WTC11 (cell line): ENCODE data around the gene AADAT. TPM values are rescaled to one million over a fixed set of nuclear protein-coding genes. Genes with fewer than 3 reads are reported as not detected.
"Not testable (repeated sequence)": the region's sequence is repeated elsewhere in the genome, so short reads cannot be mapped to it uniquely, and the experiment has no call there.

Experiments
- ATAC-seq: fragments of 200-7000 bp; cut with Tn5 transposase; 2 replicates; pipeline ENCODE4 v1.10.0; 2021; ENCODE audit warnings: mild to moderate bottlenecking, moderate library complexity
- CTCF ChIA-PET: fragments of 300-600 bp; sonication (Branson Sonifier 250); formaldehyde crosslinking; loops from one replicate; lab custom pipeline; 2021; ENCODE audit warnings: antibody characterized with exemption; lab: Charles Lee
- POLR2A ChIA-PET: fragments of 350-600 bp; sonication (Branson Sonifier 250); formaldehyde crosslinking; loops from one replicate; lab custom pipeline; 2021; ENCODE audit warnings: antibody characterized with exemption; lab: Charles Lee
- DNase-seq: peaks from one replicate; pipeline ENCODE4 v3.0.0; 2021; ENCODE audit warnings: low spot score
- H3K27ac Mint-ChIP-seq: 2 replicates; pipeline ENCODE4 v1.8.0; 2021; ENCODE audit warnings: mixed read lengths
- H3K27me3 Mint-ChIP-seq: 2 replicates; pipeline ENCODE4 v1.8.0; 2021; ENCODE audit warnings: low read depth, mild to moderate bottlenecking, moderate library complexity, mixed read lengths
- H3K36me3 Mint-ChIP-seq: 2 replicates; pipeline ENCODE4 v1.8.0; 2021; ENCODE audit warnings: mixed read lengths
- H3K4me1 Mint-ChIP-seq: 2 replicates; pipeline ENCODE4 v1.8.0; 2022; ENCODE audit warnings: mixed read lengths
- H3K4me3 Mint-ChIP-seq: 2 replicates; pipeline ENCODE4 v1.8.0; 2021; ENCODE audit warnings: mild to moderate bottlenecking, moderate library complexity, mixed read lengths
- H3K9me3 Mint-ChIP-seq: 2 replicates; pipeline ENCODE4 v1.8.0; 2021; ENCODE audit warnings: mixed read lengths
- AR ChIP-seq: fragments of 250-450 bp; sonication (Bioruptor Pico); IDR thresholded peaks from 2 replicates; pipeline ENCODE4 v1.9.0; 2021; ENCODE audit warnings: mild to moderate bottlenecking
- CREM ChIP-seq: sonication (generic); formaldehyde crosslinking; IDR thresholded peaks from 2 replicates; pipeline ENCODE4 v1.8.1; 2022; ENCODE audit warnings: mild to moderate bottlenecking, missing genetic modification reagents, moderate library complexity
- ESRRA ChIP-seq: sonication (generic); formaldehyde crosslinking; IDR thresholded peaks from 2 replicates; pipeline ENCODE4 v1.8.1; 2022; ENCODE audit warnings: mild to moderate bottlenecking, missing genetic modification reagents, borderline replicate concordance
- FOXK1 ChIP-seq: sonication (generic); formaldehyde crosslinking; IDR thresholded peaks from 2 replicates; pipeline ENCODE4 v1.8.0; 2022; ENCODE audit warnings: mild to moderate bottlenecking, moderate library complexity, missing genetic modification reagents
- GRHL2 ChIP-seq: fragments of 250-450 bp; sonication (Bioruptor Pico); IDR thresholded peaks from 2 replicates; pipeline ENCODE4 v1.8.0; 2022; ENCODE audit warnings: mild to moderate bottlenecking, moderate library complexity; ENCODE audit not compliant: insufficient replicate concordance, severe bottlenecking
- HMGA2 ChIP-seq: fragments of 250-450 bp; sonication (Bioruptor Pico); IDR thresholded peaks from 2 replicates; pipeline ENCODE4 v1.4.0; 2021; ENCODE audit warnings: mild to moderate bottlenecking, moderate library complexity
- HMGXB4 ChIP-seq: sonication (generic); formaldehyde crosslinking; IDR thresholded peaks from 2 replicates; pipeline ENCODE4 v1.8.1; 2023; ENCODE audit warnings: mild to moderate bottlenecking, moderate library complexity, missing genetic modification reagents
- JAZF1 ChIP-seq: fragments of 250-450 bp; sonication (Bioruptor Pico); IDR thresholded peaks from 2 replicates; pipeline ENCODE4 v1.9.0; 2021; ENCODE audit warnings: moderate library complexity, mild to moderate bottlenecking, inconsistent platforms
- JUN ChIP-seq: sonication (generic); formaldehyde crosslinking; IDR thresholded peaks from 2 replicates; pipeline ENCODE4 v1.8.0; 2023; ENCODE audit warnings: mild to moderate bottlenecking, missing genetic modification reagents
- MYBL2 ChIP-seq: sonication (generic); formaldehyde crosslinking; IDR thresholded peaks from 2 replicates; pipeline ENCODE4 v1.8.1; 2023; ENCODE audit warnings: mild to moderate bottlenecking, moderate library complexity, missing genetic modification reagents
- PRDM15 ChIP-seq: sonication (generic); formaldehyde crosslinking; IDR thresholded peaks from 2 replicates; pipeline ENCODE4 v1.8.0; 2022; ENCODE audit warnings: missing genetic modification reagents
- SMAD3 ChIP-seq: sonication (generic); formaldehyde crosslinking; IDR thresholded peaks from 2 replicates; pipeline ENCODE4 v1.8.0; 2022; ENCODE audit warnings: missing genetic modification reagents, mild to moderate bottlenecking, borderline replicate concordance
- SMAD4 ChIP-seq: sonication (generic); formaldehyde crosslinking; IDR thresholded peaks from 2 replicates; pipeline ENCODE4 v1.8.0; 2022; ENCODE audit warnings: mild to moderate bottlenecking, missing genetic modification reagents
- TEAD1 ChIP-seq: sonication (generic); formaldehyde crosslinking; IDR thresholded peaks from 2 replicates; pipeline ENCODE4 v1.8.0; 2022; ENCODE audit warnings: mild to moderate bottlenecking, missing genetic modification reagents
- USF1 ChIP-seq: sonication (generic); formaldehyde crosslinking; IDR thresholded peaks from 2 replicates; pipeline ENCODE4 v1.8.0; 2022; ENCODE audit warnings: mild to moderate bottlenecking, missing genetic modification reagents
- ZMAT4 ChIP-seq: fragments of 250-450 bp; sonication (Bioruptor Pico); IDR thresholded peaks from 2 replicates; pipeline ENCODE4 v1.9.0; 2021; ENCODE audit warnings: mild to moderate bottlenecking
- ZNF317 ChIP-seq: sonication (generic); formaldehyde crosslinking; IDR thresholded peaks from 2 replicates; pipeline ENCODE4 v1.8.1; 2023; ENCODE audit warnings: low read depth, mild to moderate bottlenecking, moderate library complexity, missing genetic modification reagents, borderline replicate concordance
- ZNF396 ChIP-seq: fragments of 250-450 bp; sonication (Bioruptor Pico); IDR thresholded peaks from 2 replicates; pipeline ENCODE4 v1.8.0; 2021; ENCODE audit warnings: mild to moderate bottlenecking, moderate library complexity, borderline replicate concordance
- ZNF423 ChIP-seq: fragments of 250-450 bp; sonication (Bioruptor Pico); IDR thresholded peaks from 2 replicates; pipeline ENCODE4 v2.1.2; 2022; ENCODE audit warnings: mild to moderate bottlenecking, moderate library complexity
- ZNF671 ChIP-seq: fragments of 250-450 bp; sonication (Bioruptor Pico); IDR thresholded peaks from 2 replicates; pipeline ENCODE4 v1.8.0; 2021; ENCODE audit warnings: mild to moderate bottlenecking
- total RNA-seq: library from RNA; stranded (reverse); gene quantifications from 3 replicates; pipeline ENCODE4 v1.2.3, GENCODE V29; 2021

Gene AADAT
- total RNA-seq, 1 experiment from 2014 or later, result 12.3 TPM

GRCh38 chr4:170114636-170115035 lies 24.9 kb upstream of the AADAT start:
- no peak for ATAC-seq
- TF ChIP-seq CREM (CRISPR knock-in tag) (no peak), SMAD3 (no peak), GRHL2 (CRISPR knock-in tag) (no peak), HMGA2 (CRISPR knock-in tag) (no peak)
- TF ChIP-seq, all 79 proteins: peak for 0
- Mint-ChIP-seq H3K27me3 (peaks cover 4% of the 10 kb centered on the region; the same call in 1 of the 2 replicates), H3K36me3 (peaks cover 5% of the 10 kb centered on the region), H3K27ac (no peak overlapping the region), H3K4me3 (no peak overlapping the region), H3K4me1 (peaks cover 25% of the 10 kb centered on the region), H3K9me3 (peaks cover 31% of the 10 kb centered on the region)
- DNase-seq, result no peak
- ChIA-PET CTCF (no interaction called here), POLR2A (no interaction called here)

GRCh38 chr4:170114183-170114582 lies 24.4 kb upstream of the AADAT start:
- H3K27ac Mint-ChIP-seq, H3K4me3 Mint-ChIP-seq, H3K36me3 Mint-ChIP-seq, DNase-seq, CTCF ChIA-PET, ATAC-seq, H3K27me3 Mint-ChIP-seq, POLR2A ChIA-PET: not testable (repeated sequence)
- Mint-ChIP-seq H3K4me1 (peaks cover 29% of the 10 kb centered on the region), H3K9me3 (peaks cover 31% of the 10 kb centered on the region)

GRCh38 chr4:170111546-170111945 lies 21.8 kb upstream of the AADAT start:
- TF ChIP-seq JAZF1, result no peak
- TF ChIP-seq TEAD1, result no peak
- TF ChIP-seq ZNF423, result no peak
- TF ChIP-seq JUN, result no peak
- TF ChIP-seq ZNF317, result no peak
- Mint-ChIP-seq H3K27ac (0 out of 2 replicates have a peak overlapping the region, but pooled peaks have one; percentile 65), H3K4me3 (no peak overlapping the region), H3K9me3 (peaks cover 10% of the 10 kb centered on the region), H3K27me3 (no peaks in the 10 kb centered on the region), H3K4me1 (peaks cover 39% of the 10 kb centered on the region), H3K36me3 (peaks cover 5% of the 10 kb centered on the region)
- ChIA-PET POLR2A (no interaction called here), CTCF (no interaction called here)
- DNase-seq (no peak), ATAC-seq (no peak)

- H3K4me1 Mint-ChIP-seq, result peaks cover 40% of the 10 kb centered on the region
- H3K4me3 Mint-ChIP-seq, result no peak overlapping the region
- POLR2A ChIA-PET, result no interaction called here
- peak overlapping the region; percentile 65 for H3K27ac Mint-ChIP-seq
- H3K36me3 Mint-ChIP-seq, result peaks cover 5% of the 10 kb centered on the region
- no peaks in the 10 kb centered on the region for H3K27me3 Mint-ChIP-seq
- peaks cover 6% of the 10 kb centered on the region; the same call in 1 of the 2 replicates for H3K9me3 Mint-ChIP-seq
- ATAC-seq, result peak; percentile 41
- CTCF ChIA-PET, result interaction anchor here (1.0 to 1.3 kb wide), 3 partner anchors 17 to 354 kb away, joined by 3 read pairs; no protein-coding TSS in a partner anchor
- DNase-seq, result no peak
- TF ChIP-seq FOXK1 (no peak), PRDM15 (CRISPR knock-in tag) (no peak), AR (CRISPR knock-in tag) (no peak), SMAD4 (CRISPR knock-in tag) (no peak), ZNF671 (CRISPR knock-in tag) (no peak), USF1 (CRISPR knock-in tag) (no peak), ZMAT4 (CRISPR knock-in tag) (no peak), ZNF396 (CRISPR knock-in tag) (no peak), ESRRA (CRISPR knock-in tag) (no peak), MYBL2 (CRISPR knock-in tag) (no peak), HMGXB4 (CRISPR knock-in tag) (no peak)
These were observed 21.3 kb upstream of the AADAT start for GRCh38 chr4:170111085-170111484.
